GM12891 (cell line): ENCODE data around the gene SERINC3.

Source experiments
- POLR2A ChIP-seq: IDR thresholded peaks from 2 replicates; pipeline ENCODE4 v1.6.1; 2011; ENCODE audit warnings: low read depth, low read length, control low read depth
- POLR2AphosphoS5 ChIP-seq: IDR thresholded peaks from 2 replicates; pipeline ENCODE4 v1.6.1; 2011; ENCODE audit warnings: low read depth, low read length, control low read depth
- POU2F2 ChIP-seq: IDR thresholded peaks from 2 replicates; pipeline ENCODE4 v1.6.1; 2011; ENCODE audit warnings: low read depth, mild to moderate bottlenecking, control low read depth, low read length, moderate library complexity
- SPI1 ChIP-seq: IDR thresholded peaks from 2 replicates; pipeline ENCODE4 v1.6.1; 2011; ENCODE audit warnings: low read depth, low read length, control low read depth

GRCh38 chr20:44491635-44492395 lies 30.1 kb downstream of the SERINC3 start:
- TF ChIP-seq SPI1 (no peak), POLR2A (no peak), POLR2AphosphoS5 (no peak), POU2F2 (no peak)
